ENCODE measurements around the gene TMEM158.

Gene TMEM158

GRCh38 chr3:45246241-45246640 is 20.2 kb upstream of the TMEM158 start (continued):
- TF ChIP-seq CREB5 (CRISPR knock-in tag; IDR thresholded peaks at IDR 0.05; ENCODE audit: low read depth) (no peak), OSR1 (CRISPR knock-in tag; IDR thresholded peaks at IDR 0.05) (no peak), RARB (CRISPR knock-in tag; IDR thresholded peaks at IDR 0.05) (no peak), ZNF8 (CRISPR knock-in tag; IDR thresholded peaks at IDR 0.05) (no peak), POU6F1 (CRISPR knock-in tag; IDR thresholded peaks at IDR 0.05; ENCODE audit: borderline replicate concordance, low read depth) (no peak)

GRCh38 chr3:45244356-45244755 is 18.3 kb upstream of the TMEM158 start:
- ATAC-seq = no peak; the same call in 2 of the 3 replicates
- TF ChIP-seq ZNF565 (CRISPR knock-in tag; conservative IDR thresholded peaks at IDR 0.05; ENCODE audit: low read depth) (no peak), ZFP3 (CRISPR knock-in tag; IDR thresholded peaks at IDR 0.05) (peak; percentile 53; the same call in 1 of the 2 replicates)

GRCh38 chr3:45241206-45241605 is 15.1 kb upstream of the TMEM158 start:
- TF ChIP-seq TOX (CRISPR knock-in tag; IDR thresholded peaks at IDR 0.05; ENCODE audit: borderline replicate concordance) (no peak), ZFP30 (CRISPR knock-in tag; IDR thresholded peaks at IDR 0.05) (no peak), SNAI2 (CRISPR knock-in tag; IDR thresholded peaks at IDR 0.05) (no peak), ISL1 (CRISPR knock-in tag; IDR thresholded peaks at IDR 0.05) (no peak), RARB (CRISPR knock-in tag; IDR thresholded peaks at IDR 0.05) (no peak), GLIS3 (CRISPR knock-in tag; IDR thresholded peaks at IDR 0.05) (no peak), TSHZ2 (CRISPR knock-in tag; IDR thresholded peaks at IDR 0.05) (no peak), ZFP3 (CRISPR knock-in tag; IDR thresholded peaks at IDR 0.05) (no peak), CSDC2 (CRISPR knock-in tag; IDR thresholded peaks at IDR 0.05) (no peak), ARNTL (CRISPR knock-in tag; IDR thresholded peaks at IDR 0.05; ENCODE audit: borderline replicate concordance, low read depth) (no peak), ZNF70 (CRISPR knock-in tag; IDR thresholded peaks at IDR 0.05) (no peak), ZNF565 (CRISPR knock-in tag; conservative IDR thresholded peaks at IDR 0.05; ENCODE audit: low read depth) (no peak)

GRCh38 chr3:45240292-45240691 is 14.2 kb upstream of the TMEM158 start:
- no peak for ATAC-seq
- TF ChIP-seq PPARA (CRISPR knock-in tag; IDR thresholded peaks at IDR 0.05; ENCODE audit: borderline replicate concordance) (no peak), TOX (CRISPR knock-in tag; IDR thresholded peaks at IDR 0.05; ENCODE audit: borderline replicate concordance) (no peak), ZNF565 (CRISPR knock-in tag; conservative IDR thresholded peaks at IDR 0.05; ENCODE audit: low read depth) (no peak), TCF4 (CRISPR knock-in tag; IDR thresholded peaks at IDR 0.05; ENCODE audit: borderline replicate concordance) (no peak), ZFP30 (CRISPR knock-in tag; IDR thresholded peaks at IDR 0.05) (no peak), TSHZ2 (CRISPR knock-in tag; IDR thresholded peaks at IDR 0.05) (no peak), ZNF70 (CRISPR knock-in tag; IDR thresholded peaks at IDR 0.05) (no peak), SNAI2 (CRISPR knock-in tag; IDR thresholded peaks at IDR 0.05) (no peak), ZNF8 (CRISPR knock-in tag; IDR thresholded peaks at IDR 0.05) (no peak), CSDC2 (CRISPR knock-in tag; IDR thresholded peaks at IDR 0.05) (no peak), ESRRG (CRISPR knock-in tag; IDR thresholded peaks at IDR 0.05) (no peak), ZC3H10 (CRISPR knock-in tag; IDR thresholded peaks at IDR 0.05) (no peak), ARNTL (CRISPR knock-in tag; IDR thresholded peaks at IDR 0.05; ENCODE audit: borderline replicate concordance, low read depth) (no peak), ISL1 (CRISPR knock-in tag; IDR thresholded peaks at IDR 0.05) (no peak), POU6F1 (CRISPR knock-in tag; IDR thresholded peaks at IDR 0.05; ENCODE audit: borderline replicate concordance, low read depth) (no peak), CSRNP3 (CRISPR knock-in tag; IDR thresholded peaks at IDR 0.05) (no peak), OSR1 (CRISPR knock-in tag; IDR thresholded peaks at IDR 0.05) (no peak)

More at GRCh38 chr3:45241206-45241605, 15.1 kb upstream of the TMEM158 start:
- no peak for ATAC-seq

Data from SK-N-SH treated with all-trans-retinoic acid at 6 μM for 48 hours (cell line).